Stimulated activated effector memory CD8-positive, alpha-beta T cell treated with anti-CD3 and anti-CD28 coated beads, Interleukin-12 subunit alpha, Interleukin-12 subunit beta, amount 100 ng/mL, for 72 hours (primary cell): ENCODE data around the gene BUD13.
"Not testable (repeated sequence)": the region's sequence is repeated elsewhere in the genome, so short reads cannot be mapped to it uniquely, and the experiment has no call there.

Source experiments
- ATAC-seq: fragments of 150-1000 bp; cut with Tn5 transposase; 2 replicates; pipeline ENCODE4 v1.10.0; 2021
- DNase-seq, 2 donors: peaks; one replicate each; pipeline ENCODE4 v3.0.0; 2021 to 2022; ENCODE audit warnings: low spot score in 2 of 2
- H3K27ac Mint-ChIP-seq: one replicate; pipeline ENCODE4 v1.8.0; 2022; ENCODE audit warnings: mild to moderate bottlenecking, mixed read lengths
- H3K36me3 Mint-ChIP-seq: one replicate; pipeline ENCODE4 v1.8.0; 2022; ENCODE audit warnings: mild to moderate bottlenecking, mixed read lengths
- H3K4me1 Mint-ChIP-seq: one replicate; pipeline ENCODE4 v1.8.0; 2022; ENCODE audit warnings: mixed read lengths
- H3K4me3 Mint-ChIP-seq: one replicate; pipeline ENCODE4 v1.8.0; 2022; ENCODE audit warnings: mild to moderate bottlenecking, mixed read lengths
- H3K9me3 Mint-ChIP-seq: one replicate; pipeline ENCODE4 v1.8.0; 2022; ENCODE audit warnings: mixed read lengths

Gene BUD13

DNA sequence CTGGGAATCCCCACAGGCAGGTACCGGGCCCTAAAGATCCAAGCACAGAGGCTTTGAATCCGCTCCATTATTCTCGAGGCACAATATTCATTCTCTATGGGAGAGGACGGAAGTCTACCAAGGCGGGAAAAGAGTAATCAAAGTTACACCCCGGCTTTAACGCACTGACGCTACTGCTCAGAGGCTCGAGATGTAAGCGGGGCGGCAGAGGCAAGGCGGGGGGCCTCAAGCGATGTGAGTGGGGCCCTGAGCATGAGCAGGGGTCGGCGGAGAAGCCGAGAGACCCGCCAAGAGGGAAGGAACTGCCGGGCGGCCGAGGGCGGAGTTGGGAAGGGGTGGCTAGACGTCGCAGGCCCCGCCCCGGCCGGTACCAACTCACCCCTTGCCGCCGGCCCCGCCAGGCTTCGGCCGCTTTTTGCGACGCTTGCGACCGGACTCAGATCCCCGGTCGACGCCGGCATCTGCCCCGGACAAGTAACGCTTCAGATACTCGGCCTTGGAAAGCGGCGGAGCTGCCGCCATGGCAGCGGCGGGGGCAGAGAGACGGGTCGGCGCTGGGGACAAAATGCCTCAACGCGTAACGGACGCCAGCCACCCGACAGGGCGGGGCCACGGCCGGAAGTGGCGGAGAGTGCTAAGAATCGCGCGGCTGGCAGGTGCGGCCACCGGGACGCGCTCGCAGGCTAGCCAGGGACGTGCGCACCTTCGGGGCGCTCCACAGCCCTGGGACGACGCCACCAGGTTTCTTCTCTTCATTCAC lies at the start of gene BUD13:
Gene BUD13 (minus strand): TSS at position 545 of the 760 bp plus-strand sequence. CDS start 23 bp downstream, at position 522.
- ATAC-seq, result peak; percentile 95
- Mint-ChIP-seq H3K4me3 (peak within 1 kb of the TSS; percentile 96), H3K4me1 (peaks cover 34% of the 10 kb centered on the region), H3K9me3 (no peaks in the 10 kb centered on the region), H3K27ac (peak within 1 kb of the TSS; percentile 97), H3K36me3 (peaks cover 90% of the 10 kb centered on the region)
- DNase-seq, result peak; percentile 91 to 97

DNA sequence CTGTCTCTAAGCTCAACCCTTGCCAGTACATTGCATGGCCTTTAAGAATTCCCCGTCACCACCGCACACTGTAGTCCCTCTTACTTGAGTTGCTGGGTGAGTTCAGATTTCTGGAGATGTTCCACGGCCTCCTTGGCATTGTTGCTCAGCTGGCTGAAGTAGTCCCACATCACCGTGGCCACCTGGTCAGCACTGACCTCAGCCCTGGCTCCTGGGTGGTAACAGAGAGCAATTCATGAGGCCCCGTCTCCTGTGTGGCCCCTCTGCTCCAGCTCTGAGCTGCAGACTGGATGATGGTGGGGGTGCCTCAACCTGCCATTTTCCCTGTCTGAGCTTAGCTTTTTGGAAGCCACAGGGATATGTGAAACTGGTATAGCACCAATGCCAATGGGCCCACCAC lies 49.8 kb upstream of the BUD13 start:
- H3K9me3 Mint-ChIP-seq, result no peaks in the 10 kb centered on the region
- no peak overlapping the region for H3K4me3 Mint-ChIP-seq
- no peak overlapping the region for H3K27ac Mint-ChIP-seq
- DNase-seq (no peak), ATAC-seq (no peak)
- H3K36me3 Mint-ChIP-seq, result no peaks in the 10 kb centered on the region
- H3K4me1 Mint-ChIP-seq, result no peaks in the 10 kb centered on the region

DNA sequence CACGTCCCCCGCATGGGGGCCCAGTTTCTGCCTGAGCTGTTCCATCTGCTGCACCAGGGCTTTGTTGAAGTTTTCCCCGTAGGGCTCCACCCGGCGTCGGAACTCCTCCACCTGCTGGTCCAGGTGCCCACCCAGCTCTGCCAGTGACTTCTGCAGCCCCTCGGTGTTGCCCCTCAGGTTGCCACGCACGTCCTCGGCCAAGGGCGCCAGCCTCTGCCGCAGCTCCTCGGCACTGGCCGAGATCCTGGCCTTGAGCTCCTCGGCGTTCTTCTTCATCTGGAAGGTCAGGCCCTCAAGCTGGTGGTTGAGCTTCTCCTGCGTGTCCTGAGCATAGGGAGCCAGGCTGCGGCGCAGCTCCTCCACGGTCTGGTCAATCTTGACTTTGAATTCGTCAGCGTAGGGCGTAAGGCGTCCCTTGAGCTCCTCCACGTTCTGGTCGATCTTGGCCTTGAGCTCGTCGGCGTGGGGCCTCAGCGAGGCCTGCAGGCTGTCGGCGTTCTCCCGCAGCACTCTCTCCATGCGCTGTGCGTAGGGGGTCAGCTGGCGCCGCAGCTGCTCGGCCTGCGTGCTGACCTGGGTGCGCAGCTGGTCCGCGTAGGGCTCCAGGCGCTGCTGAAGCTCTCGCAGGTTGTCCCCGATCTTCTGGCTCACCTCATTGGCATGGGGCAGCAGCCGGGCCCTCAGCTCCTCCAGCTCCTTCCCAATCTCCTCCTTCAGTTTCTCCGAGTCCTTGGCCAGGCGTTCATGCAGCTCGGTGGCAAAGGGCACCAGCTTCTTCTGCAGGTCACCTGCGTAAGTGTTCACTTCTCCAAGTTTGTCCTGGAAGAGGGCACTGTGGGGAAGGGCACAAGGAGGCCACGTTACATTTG lies 48.5 kb upstream of the BUD13 start:
- no peak for DNase-seq
- no peak overlapping the region for H3K4me3 Mint-ChIP-seq
- no peaks in the 10 kb centered on the region for H3K9me3 Mint-ChIP-seq
- H3K4me1 Mint-ChIP-seq, result no peaks in the 10 kb centered on the region
- H3K36me3 Mint-ChIP-seq, result no peaks in the 10 kb centered on the region
- no peak for ATAC-seq
- H3K27ac Mint-ChIP-seq, result no peak overlapping the region

GRCh38 chr11:116819049-116819448 lies 46.3 kb upstream of the BUD13 start:
- no peak overlapping the region for H3K27ac Mint-ChIP-seq
- ATAC-seq (no peak), DNase-seq (no peak)
- no peaks in the 10 kb centered on the region for H3K4me1 Mint-ChIP-seq
- no peak overlapping the region for H3K4me3 Mint-ChIP-seq
- no peaks in the 10 kb centered on the region for H3K36me3 Mint-ChIP-seq
- no peaks in the 10 kb centered on the region for H3K9me3 Mint-ChIP-seq

DNA sequence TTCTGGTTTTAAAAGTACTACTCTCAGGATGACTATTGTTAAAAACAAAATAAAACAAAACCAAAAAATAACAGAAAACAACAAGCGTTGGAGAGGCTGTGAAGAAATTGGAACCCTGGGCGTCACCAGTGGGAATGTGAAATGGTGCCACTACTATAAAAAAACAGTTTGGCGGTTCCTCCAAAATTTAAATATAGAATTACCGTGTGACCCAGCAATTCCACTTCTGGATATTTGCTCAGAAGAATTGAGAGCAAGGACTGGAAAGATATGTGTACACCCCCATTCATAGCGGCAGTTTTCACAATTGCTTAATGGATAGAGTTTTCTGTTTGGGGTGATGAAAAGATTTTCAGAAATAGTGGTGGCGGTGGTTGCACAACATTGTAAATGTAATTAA lies 41.7 kb upstream of the BUD13 start:
- Mint-ChIP-seq H3K27ac (no peak overlapping the region), H3K4me1 (no peaks in the 10 kb centered on the region), H3K4me3 (no peak overlapping the region), H3K36me3 (no peaks in the 10 kb centered on the region), H3K9me3 (no peaks in the 10 kb centered on the region)
- DNase-seq, result no peak
- ATAC-seq, result no peak

DNA sequence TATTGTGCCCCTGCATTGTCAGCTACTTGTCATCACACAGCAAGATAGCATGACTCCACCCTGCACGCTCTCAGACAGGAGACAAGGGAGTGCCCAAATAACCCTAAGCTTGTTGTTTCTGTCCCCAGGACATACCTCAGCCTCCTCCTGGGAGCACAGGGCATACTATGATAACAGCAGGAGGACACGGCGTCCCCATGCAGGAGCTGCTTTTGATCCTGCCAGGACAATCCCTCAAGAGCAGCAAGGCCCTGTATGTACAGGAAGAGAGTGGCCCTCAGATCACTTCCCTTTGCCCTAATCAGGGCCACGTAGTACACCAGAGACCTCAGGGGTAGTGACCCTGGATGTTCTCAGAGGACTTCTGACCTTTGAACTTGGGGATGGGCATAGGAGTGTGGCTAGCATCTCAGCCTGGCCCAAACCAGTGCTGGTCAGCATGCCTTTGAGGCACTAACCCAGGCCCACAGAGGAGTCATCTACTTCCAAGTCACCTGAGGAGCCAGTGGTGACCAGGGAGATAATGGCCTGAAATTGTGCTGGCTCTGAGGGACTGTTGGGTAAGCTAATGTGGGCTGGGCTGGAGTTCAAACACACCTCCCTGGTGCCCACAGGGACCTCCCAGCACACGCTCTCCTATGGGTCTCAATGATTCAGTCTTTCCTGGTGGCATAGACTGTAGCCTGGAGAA lies 41.1 kb upstream of the BUD13 start:
- ATAC-seq, result no peak
- Mint-ChIP-seq H3K27ac (peak overlapping the region; percentile 54), H3K9me3 (no peaks in the 10 kb centered on the region), H3K4me1 (no peaks in the 10 kb centered on the region), H3K36me3 (no peaks in the 10 kb centered on the region), H3K4me3 (no peak overlapping the region)
- no peak for DNase-seq

GRCh38 chr11:116813170-116813569 lies 40.4 kb upstream of the BUD13 start:
- Mint-ChIP-seq H3K36me3 (no peaks in the 10 kb centered on the region), H3K9me3 (no peaks in the 10 kb centered on the region), H3K4me3 (no peak overlapping the region), H3K4me1 (no peaks in the 10 kb centered on the region), H3K27ac (no peak overlapping the region)
- DNase-seq (no peak), ATAC-seq (peak; percentile 47)

GRCh38 chr11:116812109-116812508 lies 39.3 kb upstream of the BUD13 start:
- no peaks in the 10 kb centered on the region for H3K4me1 Mint-ChIP-seq
- H3K27ac Mint-ChIP-seq, result no peak overlapping the region
- no peak overlapping the region for H3K4me3 Mint-ChIP-seq
- no peaks in the 10 kb centered on the region for H3K9me3 Mint-ChIP-seq
- DNase-seq (no peak), ATAC-seq (no peak)
- no peaks in the 10 kb centered on the region for H3K36me3 Mint-ChIP-seq

GRCh38 chr11:116811194-116811593 lies 38.4 kb upstream of the BUD13 start:
- ATAC-seq (no peak), DNase-seq (no peak)
- no peaks in the 10 kb centered on the region for H3K9me3 Mint-ChIP-seq
- no peaks in the 10 kb centered on the region for H3K4me1 Mint-ChIP-seq
- H3K27ac Mint-ChIP-seq, result no peak overlapping the region
- H3K36me3 Mint-ChIP-seq, result no peaks in the 10 kb centered on the region
- no peak overlapping the region for H3K4me3 Mint-ChIP-seq

- no peak for ATAC-seq
- Mint-ChIP-seq H3K4me1 (no peaks in the 10 kb centered on the region), H3K27ac (no peak overlapping the region), H3K4me3 (no peak overlapping the region), H3K36me3 (no peaks in the 10 kb centered on the region), H3K9me3 (no peaks in the 10 kb centered on the region)
- no peak for DNase-seq
Observed at GRCh38 chr11:116808262-116809175, 35.7 kb upstream of the BUD13 start.

DNA sequence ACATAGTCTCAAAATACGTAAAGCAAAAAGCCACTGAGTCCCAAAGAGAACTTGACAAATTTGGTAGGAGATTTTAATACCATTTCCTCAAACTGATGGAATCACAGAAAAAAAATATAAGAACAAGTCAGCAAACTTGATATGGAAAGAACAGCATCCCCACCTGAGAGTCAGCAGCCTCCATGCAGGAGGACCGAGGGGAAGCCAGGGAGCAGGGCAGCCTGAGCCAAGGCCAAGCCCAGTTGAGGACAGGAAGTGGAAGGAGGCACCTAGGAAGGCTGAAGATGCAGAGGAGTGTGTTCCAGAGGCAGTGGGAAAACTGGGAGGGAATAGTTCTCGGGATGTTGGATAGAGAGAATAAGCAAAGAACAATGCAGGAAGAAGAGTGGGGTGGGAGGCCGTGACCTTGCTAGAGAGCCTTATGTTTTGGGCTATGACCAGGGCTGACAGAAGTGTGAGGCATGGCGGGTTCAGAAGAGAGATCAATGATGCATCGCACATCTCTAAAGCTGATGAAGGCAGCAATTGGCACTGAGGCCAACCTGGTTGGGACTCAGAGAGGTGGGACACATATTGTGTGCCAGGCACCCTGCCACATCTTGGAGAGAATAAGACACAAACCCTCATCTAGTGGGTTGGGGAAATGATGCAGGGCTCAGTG lies 34.9 kb upstream of the BUD13 start:
- no peak overlapping the region for H3K27ac Mint-ChIP-seq
- no peaks in the 10 kb centered on the region for H3K9me3 Mint-ChIP-seq
- no peaks in the 10 kb centered on the region for H3K4me1 Mint-ChIP-seq
- no peak overlapping the region for H3K4me3 Mint-ChIP-seq
- no peaks in the 10 kb centered on the region for H3K36me3 Mint-ChIP-seq
- DNase-seq, result no peak
- ATAC-seq, result no peak

DNA sequence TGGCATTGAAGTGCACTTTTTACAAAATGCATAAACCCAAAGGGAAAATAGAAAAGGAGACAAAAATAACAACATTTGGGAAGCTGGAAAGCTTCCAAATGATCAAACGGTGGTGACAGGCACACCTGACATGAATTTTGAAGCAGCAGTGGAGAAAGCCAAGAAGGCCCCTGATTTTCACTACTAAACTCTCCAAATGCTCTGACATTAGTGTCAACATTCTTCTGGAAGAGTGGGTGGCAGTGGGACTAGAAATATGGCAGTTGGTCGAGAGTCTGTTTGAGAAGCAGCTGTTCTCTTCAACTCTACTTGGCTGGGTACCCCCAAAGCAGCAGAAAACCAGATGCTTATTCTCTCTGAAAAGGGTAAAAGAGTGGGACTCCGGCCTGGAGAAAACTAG lies 31.2 kb upstream of the BUD13 start:
- ATAC-seq, result no peak
- Mint-ChIP-seq H3K4me3 (no peak overlapping the region), H3K36me3 (no peaks in the 10 kb centered on the region), H3K27ac (no peak overlapping the region), H3K9me3 (no peaks in the 10 kb centered on the region), H3K4me1 (no peaks in the 10 kb centered on the region)
- no peak for DNase-seq

DNA sequence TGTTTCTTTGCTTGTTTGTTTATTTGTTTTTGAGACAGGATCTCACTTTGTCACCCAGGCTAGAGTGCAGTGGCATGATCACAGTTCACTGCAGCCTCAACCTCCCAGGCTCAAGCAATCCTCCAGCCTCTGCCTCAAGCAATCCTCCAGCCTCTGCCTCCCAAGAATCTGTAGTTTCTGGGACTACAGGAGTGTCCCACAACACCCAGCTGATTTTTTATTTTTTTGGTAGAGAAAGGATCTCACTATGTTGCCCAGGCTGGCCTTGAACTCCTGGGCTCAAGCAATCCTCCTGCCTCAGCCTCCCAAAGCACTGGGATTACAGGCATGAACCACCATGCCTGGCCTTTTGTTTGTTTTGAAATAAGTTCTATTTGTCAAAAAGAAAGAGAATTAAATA lies 28.9 kb upstream of the BUD13 start:
- H3K27ac Mint-ChIP-seq, H3K4me1 Mint-ChIP-seq, H3K4me3 Mint-ChIP-seq, ATAC-seq, H3K36me3 Mint-ChIP-seq, DNase-seq, H3K9me3 Mint-ChIP-seq: not testable (repeated sequence)

GRCh38 chr11:116800610-116801009 lies 27.8 kb upstream of the BUD13 start:
- Mint-ChIP-seq H3K9me3 (no peaks in the 10 kb centered on the region), H3K27ac (no peak overlapping the region), H3K36me3 (no peaks in the 10 kb centered on the region), H3K4me1 (no peaks in the 10 kb centered on the region), H3K4me3 (no peak overlapping the region)
- DNase-seq, result no peak
- ATAC-seq, result no peak
